ENCODE data around the gene ZFP1. TPM values are rescaled to one million over a fixed set of nuclear protein-coding genes. Genes with fewer than 3 reads are reported as not detected.
A peak's percentile ranks its signal among the peaks of the same experiment; 100 is the strongest.

Gene ZFP1
- total and polyA plus RNA-seq, 5 donors from 2014 or later = 14.2 to 19.2 (median 16.5) TPM

DNA sequence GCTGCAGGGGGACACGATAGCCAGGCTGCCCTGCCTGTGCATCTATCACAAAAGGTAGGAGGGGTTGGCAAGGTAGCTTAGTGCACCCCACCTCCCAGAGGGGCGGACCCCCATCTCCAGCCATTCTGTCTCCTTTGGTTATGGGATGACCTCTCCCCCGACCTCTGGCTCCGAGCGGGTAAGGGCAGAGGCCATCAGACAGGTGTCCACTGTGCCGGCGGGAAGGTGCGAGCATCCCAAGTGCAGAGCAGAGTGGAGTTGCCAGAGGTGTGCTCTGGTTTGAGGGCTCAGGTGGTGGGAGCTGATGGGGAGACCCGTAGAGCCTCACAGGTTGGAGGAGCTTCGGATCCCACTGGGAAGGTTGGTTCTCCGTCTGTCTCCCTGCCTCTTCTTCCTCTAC, 43.5 kb upstream of the ZFP1 start:
- Histone ChIP-seq H3K9me3 (ENCODE audit: control insufficient read depth in 2 of 2, low read length in 2 of 2) (no peaks in the 10 kb centered on the region), H3K27me3 (ENCODE audit: control insufficient read depth, insufficient read depth, low read length) (no peaks in the 10 kb centered on the region), H3K27ac (ENCODE audit: insufficient read depth, low read length, poor library complexity, severe bottlenecking) (peak overlapping the region; percentile 54), H3K4me3 (ENCODE audit: low read depth, low read length) (no peak overlapping the region), H3K4me1 (ENCODE audit: control insufficient read depth, insufficient read depth, low read length, poor library complexity, severe bottlenecking) (peaks cover 55% of the 10 kb centered on the region), H3K36me3 (ENCODE audit: control insufficient read depth, insufficient read depth, low read length) (no peaks in the 10 kb centered on the region)
- ATAC-seq (ENCODE audit: low read depth in 2 of 2) (no peak), DNase-seq (no peak)
- H3K9me3 Mint-ChIP-seq = peaks cover 0 to 3% (median 0%) of the 10 kb centered on the region in 7 donors
- peak overlapping the region in 2 of 3 donors; percentile 71 to 79 for H3K27ac Mint-ChIP-seq
- peak overlapping the region in 1 of 4 donors; percentile 70 for H3K4me3 Mint-ChIP-seq
- H3K4me1 Mint-ChIP-seq = peaks cover 9 to 66% (median 41%) of the 10 kb centered on the region in 4 donors
- H3K36me3 Mint-ChIP-seq = no peaks in the 10 kb centered on the region
- H3K27me3 Mint-ChIP-seq = no peaks in the 10 kb centered on the region

DNA sequence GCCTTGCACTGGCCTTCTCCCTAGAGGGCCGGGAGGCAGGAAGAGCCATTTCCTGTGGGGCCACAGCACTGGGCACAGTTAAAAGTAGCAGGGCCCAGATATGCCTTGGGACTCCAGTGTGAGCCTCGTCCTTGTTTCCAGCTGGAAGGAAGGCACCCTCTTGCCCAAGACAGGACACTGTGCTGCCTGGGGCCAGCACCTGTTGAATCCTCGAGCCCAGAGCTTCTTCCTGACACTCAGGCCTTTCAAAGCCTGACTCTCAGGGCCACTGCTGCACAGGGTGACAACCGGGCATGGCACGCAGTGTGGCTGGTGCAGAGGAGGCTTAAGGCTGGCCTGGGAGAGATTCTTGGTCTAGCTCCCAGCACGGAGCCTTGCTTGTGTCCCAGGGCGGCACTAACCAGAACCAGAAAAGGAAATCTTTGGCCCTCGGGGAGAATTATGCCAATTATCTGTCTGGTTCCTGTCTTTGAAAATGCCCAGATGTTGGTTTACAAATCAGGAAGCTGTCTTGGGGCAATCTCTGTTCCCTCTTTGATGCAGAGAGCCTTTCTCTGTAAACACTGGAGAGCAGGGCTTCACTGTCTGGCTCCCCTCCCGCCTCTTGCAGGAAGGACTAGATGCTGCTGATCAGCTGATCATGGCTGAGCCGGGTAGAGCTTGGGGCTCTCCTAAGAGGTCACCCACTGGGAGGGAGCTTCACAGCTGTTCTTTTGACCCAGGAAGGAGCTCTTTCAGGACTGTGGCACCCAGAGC, 42.8 kb upstream of the ZFP1 start:
- Mint-ChIP-seq H3K4me1 (peaks cover 12 to 69% (median 40%) of the 10 kb centered on the region in 4 donors), H3K9me3 (peaks cover 0 to 3% (median 0%) of the 10 kb centered on the region in 7 donors), H3K27ac (peak overlapping the region; percentile 79 to 92 (median 80)), H3K4me3 (peak overlapping the region in 1 of 4 donors; percentile 70), H3K36me3 (no peaks in the 10 kb centered on the region), H3K27me3 (no peaks in the 10 kb centered on the region)
- ATAC-seq (ENCODE audit: low read depth in 2 of 2) (no peak), DNase-seq (no peak)
- peaks cover 55% of the 10 kb centered on the region for H3K4me1 ChIP-seq (ENCODE audit: control insufficient read depth, insufficient read depth, low read length, poor library complexity, severe bottlenecking)
- no peaks in the 10 kb centered on the region for H3K27me3 ChIP-seq (ENCODE audit: control insufficient read depth, insufficient read depth, low read length)
- H3K4me3 ChIP-seq (ENCODE audit: low read depth, low read length) = no peak overlapping the region
- no peaks in the 10 kb centered on the region for H3K36me3 ChIP-seq (ENCODE audit: control insufficient read depth, insufficient read depth, low read length)
- no peaks in the 10 kb centered on the region for H3K9me3 ChIP-seq (ENCODE audit: control insufficient read depth in 2 of 2, low read length in 2 of 2)
- H3K27ac ChIP-seq (ENCODE audit: insufficient read depth, low read length, poor library complexity, severe bottlenecking) = peak overlapping the region; percentile 54

DNA sequence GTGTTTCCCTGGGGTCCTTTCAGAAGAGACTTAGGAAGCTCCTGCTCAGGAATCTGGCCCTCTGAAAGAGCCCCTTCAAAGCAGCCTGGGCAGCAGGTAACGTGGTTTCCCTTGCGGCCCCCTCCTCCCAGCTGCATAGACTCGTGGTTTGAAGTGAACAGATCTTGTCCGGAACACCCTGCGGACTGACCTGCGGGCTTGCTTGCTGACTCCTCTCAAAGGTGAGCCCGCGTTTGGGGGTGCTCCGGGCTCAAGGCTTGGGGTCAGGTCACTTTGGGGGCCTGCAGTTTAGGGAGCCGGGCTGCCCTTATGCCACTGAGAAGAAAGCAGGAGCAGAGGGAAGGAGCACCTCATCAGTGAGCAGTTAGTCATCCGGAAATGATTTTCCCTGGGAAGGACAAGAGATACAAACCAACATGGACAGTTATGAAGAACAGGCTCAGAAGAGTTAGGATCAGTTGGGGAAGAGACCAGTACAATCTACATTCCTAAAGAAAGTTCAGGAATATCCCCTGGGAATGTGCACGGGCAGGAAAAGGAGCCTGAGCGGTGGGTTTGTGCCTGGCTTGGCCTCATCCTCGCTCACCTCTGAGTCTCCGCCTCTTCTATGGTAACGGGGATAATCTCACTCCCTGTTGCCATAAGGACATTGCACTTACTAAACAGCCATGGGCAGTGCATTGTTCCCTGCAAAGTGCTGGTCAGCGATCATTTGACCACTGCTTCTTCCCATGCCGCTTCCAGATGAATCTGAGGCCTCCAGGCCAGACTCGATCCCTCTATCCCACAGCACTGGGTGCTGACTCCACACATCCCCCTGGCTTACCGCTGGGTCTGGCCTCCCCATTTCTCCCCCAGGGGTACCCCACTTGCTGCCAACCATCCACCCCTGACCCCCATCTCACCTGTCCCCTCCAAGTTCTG, 41.7 kb upstream of the ZFP1 start:
- ATAC-seq (ENCODE audit: low read depth in 2 of 2) (no peak), DNase-seq (no peak)
- Mint-ChIP-seq H3K36me3 (no peaks in the 10 kb centered on the region), H3K27me3 (no peaks in the 10 kb centered on the region), H3K27ac (peak overlapping the region; percentile 79 to 97 (median 92)), H3K4me3 (peak overlapping the region in 2 of 4 donors; percentile 61 to 70), H3K9me3 (peaks cover 0 to 3% (median 0%) of the 10 kb centered on the region in 7 donors), H3K4me1 (peaks cover 16 to 78% (median 45%) of the 10 kb centered on the region in 4 donors)
- H3K27me3 ChIP-seq (ENCODE audit: control insufficient read depth, insufficient read depth, low read length) = no peaks in the 10 kb centered on the region
- H3K9me3 ChIP-seq (ENCODE audit: control insufficient read depth in 2 of 2, low read length in 2 of 2) = no peaks in the 10 kb centered on the region
- peak overlapping the region; percentile 37 for H3K4me3 ChIP-seq (ENCODE audit: low read depth, low read length)
- peak overlapping the region; percentile 80 for H3K27ac ChIP-seq (ENCODE audit: insufficient read depth, low read length, poor library complexity, severe bottlenecking)
- peaks cover 65% of the 10 kb centered on the region for H3K4me1 ChIP-seq (ENCODE audit: control insufficient read depth, insufficient read depth, low read length, poor library complexity, severe bottlenecking)
- H3K36me3 ChIP-seq (ENCODE audit: control insufficient read depth, insufficient read depth, low read length) = no peaks in the 10 kb centered on the region

DNA sequence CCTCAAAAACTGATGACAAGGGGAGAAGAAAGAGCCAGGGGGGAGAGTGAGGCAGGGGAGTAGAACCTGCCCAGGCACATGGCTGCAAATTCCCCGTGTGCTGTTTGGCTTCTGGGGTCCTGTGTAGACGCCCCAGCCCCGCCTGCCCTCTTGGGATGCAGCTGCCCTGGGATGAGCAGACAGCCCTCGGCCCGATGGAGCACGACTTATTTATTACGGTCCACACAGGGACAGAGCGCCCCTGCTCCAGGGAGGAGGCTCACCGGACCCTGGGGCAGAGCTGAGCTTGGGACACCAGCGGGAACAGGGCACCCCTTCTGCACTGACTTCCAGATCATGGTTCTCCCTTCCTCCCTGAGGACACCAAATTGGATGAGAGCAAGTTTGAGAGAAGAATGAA, 40.8 kb upstream of the ZFP1 start:
- peaks cover 14 to 72% (median 44%) of the 10 kb centered on the region in 4 donors for H3K4me1 Mint-ChIP-seq
- H3K4me1 ChIP-seq (ENCODE audit: control insufficient read depth, insufficient read depth, low read length, poor library complexity, severe bottlenecking) = peaks cover 66% of the 10 kb centered on the region
- H3K4me3 Mint-ChIP-seq = peak overlapping the region in 2 of 4 donors; percentile 28 to 92

DNA sequence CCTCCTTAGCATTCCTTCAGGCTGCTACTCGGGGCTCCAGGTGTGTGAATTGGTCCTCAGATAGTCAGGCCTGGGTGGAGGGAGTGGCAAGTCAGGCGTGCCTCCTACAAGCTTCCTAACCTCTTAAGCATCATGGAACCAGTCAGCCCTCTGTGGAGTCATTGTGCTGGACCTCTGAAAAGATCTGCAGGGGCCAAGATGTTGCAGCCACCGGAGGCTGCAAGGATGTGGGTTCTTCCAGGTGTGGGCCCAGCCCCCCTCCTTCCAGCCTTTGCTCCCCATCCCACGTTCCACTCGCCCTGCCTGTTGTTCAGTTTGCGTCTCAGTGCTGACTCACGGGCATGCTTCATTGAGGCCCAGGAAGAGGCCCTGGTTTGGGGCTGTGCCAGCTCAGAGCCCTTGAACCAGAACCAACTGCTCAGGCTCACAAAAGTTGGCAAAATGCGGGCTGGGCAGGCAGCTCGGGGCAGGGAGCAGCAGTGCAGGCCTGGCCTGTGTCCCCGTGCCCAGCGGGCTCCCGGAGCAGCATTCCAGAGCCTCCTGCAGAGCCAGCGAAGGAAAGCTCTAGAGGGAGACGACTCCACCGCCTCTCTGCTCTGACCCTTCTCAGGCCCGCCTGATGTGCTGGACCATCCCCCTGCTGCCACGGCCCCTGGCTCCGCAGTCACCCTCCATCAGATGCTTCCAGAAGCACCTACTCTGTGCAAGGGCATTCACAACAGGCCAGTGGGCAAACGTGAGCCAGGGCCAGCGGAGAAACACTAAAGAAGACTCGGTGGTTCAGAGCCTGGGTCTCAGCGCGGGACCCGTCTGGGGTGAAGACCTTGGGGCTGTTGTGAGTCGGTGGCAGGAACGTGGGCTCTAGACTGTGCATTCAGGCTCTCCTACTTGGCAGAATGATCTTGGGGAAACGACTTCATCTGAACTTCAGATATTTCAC, 39.3 kb upstream of the ZFP1 start:
- no peak overlapping the region for H3K4me3 ChIP-seq (ENCODE audit: low read depth, low read length)
- H3K27me3 ChIP-seq (ENCODE audit: control insufficient read depth, insufficient read depth, low read length) = no peaks in the 10 kb centered on the region
- H3K27ac ChIP-seq (ENCODE audit: insufficient read depth, low read length, poor library complexity, severe bottlenecking) = peak overlapping the region; percentile 80
- no peaks in the 10 kb centered on the region for H3K36me3 ChIP-seq (ENCODE audit: control insufficient read depth, insufficient read depth, low read length)
- H3K27ac Mint-ChIP-seq = peak overlapping the region; percentile 92 to 99 (median 96)
- H3K9me3 Mint-ChIP-seq = peaks cover 0 to 1% (median 0%) of the 10 kb centered on the region in 7 donors
- ATAC-seq (ENCODE audit: low read depth in 2 of 2) (peak; percentile 65 to 66), DNase-seq (peak; percentile 53 to 65 (median 56))
- H3K27me3 Mint-ChIP-seq = no peaks in the 10 kb centered on the region
- peaks cover 14 to 64% (median 43%) of the 10 kb centered on the region in 4 donors for H3K4me1 Mint-ChIP-seq
- no peaks in the 10 kb centered on the region for H3K36me3 Mint-ChIP-seq
- peaks cover 66% of the 10 kb centered on the region for H3K4me1 ChIP-seq (ENCODE audit: control insufficient read depth, insufficient read depth, low read length, poor library complexity, severe bottlenecking)
- peak overlapping the region in 3 of 4 donors; percentile 71 to 92 (median 75) for H3K4me3 Mint-ChIP-seq
- H3K9me3 ChIP-seq (ENCODE audit: control insufficient read depth in 2 of 2, low read length in 2 of 2) = no peaks in the 10 kb centered on the region

More for the DNA sequence above, 40.8 kb upstream of the ZFP1 start:
- no peaks in the 10 kb centered on the region for H3K27me3 Mint-ChIP-seq
- H3K9me3 ChIP-seq (ENCODE audit: control insufficient read depth in 2 of 2, low read length in 2 of 2) = no peaks in the 10 kb centered on the region
- peak overlapping the region; percentile 37 for H3K4me3 ChIP-seq (ENCODE audit: low read depth, low read length)
- H3K9me3 Mint-ChIP-seq = peaks cover 0 to 3% (median 0%) of the 10 kb centered on the region in 7 donors
- ATAC-seq (ENCODE audit: low read depth in 2 of 2) (no peak), DNase-seq (no peak)
- H3K36me3 ChIP-seq (ENCODE audit: control insufficient read depth, insufficient read depth, low read length) = no peaks in the 10 kb centered on the region
- no peaks in the 10 kb centered on the region for H3K36me3 Mint-ChIP-seq
- H3K27me3 ChIP-seq (ENCODE audit: control insufficient read depth, insufficient read depth, low read length) = no peaks in the 10 kb centered on the region
- peak overlapping the region; percentile 80 for H3K27ac ChIP-seq (ENCODE audit: insufficient read depth, low read length, poor library complexity, severe bottlenecking)
- peak overlapping the region; percentile 92 to 97 (median 94) for H3K27ac Mint-ChIP-seq

DNA sequence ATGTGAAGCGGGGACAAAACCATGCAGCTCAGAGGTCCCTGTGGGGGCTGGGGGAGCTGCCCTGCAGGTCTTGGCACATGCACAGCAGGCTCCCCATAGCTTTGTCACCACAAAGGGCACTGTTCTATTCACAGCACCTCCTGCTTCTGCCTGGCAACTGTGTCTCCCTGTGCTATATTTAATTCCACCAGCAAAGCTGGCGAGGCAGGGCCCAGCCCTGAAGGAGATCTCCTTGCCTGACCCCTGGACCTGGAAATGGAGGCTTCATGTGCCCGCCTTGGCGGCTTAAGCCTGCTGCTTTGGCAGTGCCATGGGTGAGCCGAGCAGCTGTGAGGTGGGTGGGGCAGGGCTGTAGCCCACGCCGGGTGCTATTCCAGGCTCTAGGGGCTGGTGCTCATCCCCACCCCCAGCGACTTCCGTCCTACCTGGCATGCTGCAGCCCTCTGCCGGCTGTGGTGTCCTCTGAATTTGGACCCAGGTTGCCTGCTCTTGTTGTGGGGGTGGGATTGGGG, 38.5 kb upstream of the ZFP1 start:
- H3K4me3 Mint-ChIP-seq = peak overlapping the region; percentile 70 to 92 (median 72)
- Histone ChIP-seq H3K9me3 (ENCODE audit: control insufficient read depth in 2 of 2, low read length in 2 of 2) (no peaks in the 10 kb centered on the region), H3K27me3 (ENCODE audit: control insufficient read depth, insufficient read depth, low read length) (no peaks in the 10 kb centered on the region), H3K27ac (ENCODE audit: insufficient read depth, low read length, poor library complexity, severe bottlenecking) (peak overlapping the region; percentile 80), H3K4me3 (ENCODE audit: low read depth, low read length) (no peak overlapping the region), H3K36me3 (ENCODE audit: control insufficient read depth, insufficient read depth, low read length) (no peaks in the 10 kb centered on the region), H3K4me1 (ENCODE audit: control insufficient read depth, insufficient read depth, low read length, poor library complexity, severe bottlenecking) (peaks cover 66% of the 10 kb centered on the region)
- H3K4me1 Mint-ChIP-seq = peaks cover 14 to 64% (median 43%) of the 10 kb centered on the region in 4 donors
- no peaks in the 10 kb centered on the region for H3K36me3 Mint-ChIP-seq
- DNase-seq (peak in 1 of 3 donors; percentile 15), ATAC-seq (ENCODE audit: low read depth in 2 of 2) (no peak)
- peak overlapping the region; percentile 92 to 99 (median 96) for H3K27ac Mint-ChIP-seq
- H3K27me3 Mint-ChIP-seq = no peaks in the 10 kb centered on the region
- H3K9me3 Mint-ChIP-seq = peaks cover 0 to 1% (median 0%) of the 10 kb centered on the region in 7 donors
